Keratinocyte (primary cell): Measurements from ENCODE around the gene GRIA1. TPM values are rescaled to one million over a fixed set of nuclear protein-coding genes. Genes with fewer than 3 reads are reported as not detected.

Experiments
- DNase-seq: peaks from one replicate; pipeline ENCODE4 v3.0.0-alpha.2; 2011; ENCODE audit warnings: low read depth, missing footprints, low spot score
- FAIRE-seq: peaks from 2 replicates; lab custom pipeline; 2011; peaks lifted over from hg19 to GRCh38; lab: Jason Lieb, UNC
- H2AFZ ChIP-seq: 2 replicates; pipeline ENCODE4 v1.6.0; 2012; ENCODE audit warnings: low read length, control low read depth, inconsistent platforms; ENCODE audit not compliant: control insufficient read depth
- H3K27ac ChIP-seq: 2 replicates; pipeline ENCODE4 v1.5.1; 2011; ENCODE audit warnings: low read length; ENCODE audit not compliant: control insufficient read depth, insufficient read depth
- H3K27me3 ChIP-seq: 3 replicates; pipeline ENCODE4 v1.6.0; 2011; ENCODE audit warnings: low read length; ENCODE audit not compliant: control insufficient read depth, insufficient read depth; ENCODE audit errors: extremely low read depth
- H3K36me3 ChIP-seq, 2 experiments: 2 replicates in 1 of 2; 3 replicates in 1 of 2; pipeline ENCODE4 v1.5.1; 2011; ENCODE audit warnings: low read length in 2 of 2, mild to moderate bottlenecking in 1 of 2; ENCODE audit not compliant: control insufficient read depth in 2 of 2, insufficient read depth in 2 of 2; ENCODE audit errors: extremely low read depth in 1 of 2
- H3K4me1 ChIP-seq: 3 replicates; pipeline ENCODE4 v1.5.1; 2011; ENCODE audit warnings: low read length; ENCODE audit not compliant: control insufficient read depth, insufficient read depth; ENCODE audit errors: extremely low read depth
- H3K4me2 ChIP-seq: 3 replicates; pipeline ENCODE4 v1.6.0; 2011; ENCODE audit warnings: low read depth, low read length; ENCODE audit not compliant: control insufficient read depth, insufficient read depth; ENCODE audit errors: extremely low read depth
- H3K4me3 ChIP-seq, 3 experiments: fragments of 200-600 bp in 1 of 3; sonication (generic) in 1 of 3; 2 replicates in 2 of 3; 3 replicates in 1 of 3; pipeline ENCODE4 v1.5.1; 2011 to 2016; ENCODE audit warnings: low read length in 3 of 3, mild to moderate bottlenecking in 3 of 3, control low read depth in 2 of 3, inconsistent platforms in 1 of 3, low read depth in 1 of 3, mixed read lengths in 1 of 3, mixed run types in 1 of 3, moderate library complexity in 1 of 3; ENCODE audit not compliant: control insufficient read depth in 2 of 3, insufficient read depth in 2 of 3; ENCODE audit errors: extremely low read depth in 1 of 3
- H3K79me2 ChIP-seq: 2 replicates; pipeline ENCODE4 v1.6.0; 2012; ENCODE audit warnings: low read length; ENCODE audit not compliant: control insufficient read depth, insufficient read depth
- H3K9ac ChIP-seq: 3 replicates; pipeline ENCODE4 v1.6.0; 2011; ENCODE audit warnings: low read length; ENCODE audit not compliant: control insufficient read depth, insufficient read depth; ENCODE audit errors: extremely low read depth
- H3K9me1 ChIP-seq: 3 replicates; pipeline ENCODE4 v1.6.0; 2011; ENCODE audit warnings: low read length; ENCODE audit not compliant: control insufficient read depth, insufficient read depth; ENCODE audit errors: extremely low read depth
- H3K9me3 ChIP-seq: 2 replicates; pipeline ENCODE4 v1.5.1; 2012; ENCODE audit warnings: low read depth, low read length; ENCODE audit not compliant: control insufficient read depth
- H4K20me1 ChIP-seq: 3 replicates; pipeline ENCODE4 v1.6.0; 2011; ENCODE audit warnings: low read length; ENCODE audit not compliant: control insufficient read depth, insufficient read depth; ENCODE audit errors: extremely low read depth
- CTCF ChIP-seq, 3 experiments: IDR thresholded peaks in 1 of 3; conservative IDR thresholded peaks in 1 of 3; optimal IDR thresholded peaks in 1 of 3; 2 replicates in 2 of 3; 3 replicates in 1 of 3; pipeline versions ENCODE3 to v1.5.1; 2011; ENCODE audit warnings: low read length in 3 of 3, mild to moderate bottlenecking in 3 of 3, moderate library complexity in 2 of 3, control low read depth in 1 of 3, inconsistent platforms in 1 of 3; ENCODE audit not compliant: insufficient read depth in 2 of 3; ENCODE audit errors: extremely low read depth in 1 of 3
- EZH2 ChIP-seq: IDR thresholded peaks from one replicate; pipeline ENCODE4 v1.6.1; 2012; ENCODE audit warnings: inconsistent platforms, mild to moderate bottlenecking, low read length, moderate library complexity
- dilution Hi-C: fragments of 300-500 bp; cut with MboI; formaldehyde crosslinking; loops from one replicate; pipeline ENCODE4 v1.7.0; 2020; ENCODE audit warnings: low sequenced_read_pairs; ENCODE audit not compliant: extremely low pct_ligation_motif_present
- polyA plus RNA-seq, 5 experiments: library from polyadenylated mRNA; depleted of rRNA in 3 of 5; stranded (reverse) in 3 of 5; stranded (forward) in 1 of 5; unstranded in 1 of 5; fragments of >200 nt; gene quantifications; 1 replicate in 1 of 5; 2 replicates in 3 of 5; 3 replicates in 1 of 5; pipeline versions ENCODE4 v1.2.1 to v1.2.3, GENCODE V29; 2011 to 2012; ENCODE audit warnings: missing spikeins in 2 of 5, low read depth in 1 of 5, low replicate concordance in 1 of 5

GRIA1 gene
- polyA plus RNA-seq, 1 donor (not counting 4 experiments of a cell fraction or from before 2014, with no cell fraction given), result not detected

- Histone ChIP-seq H3K36me3 (no peaks in the 10 kb centered on the region), H3K9me3 (no peaks in the 10 kb centered on the region), H3K4me3 (no peak overlapping the region), H3K9me1 (no peaks in the 10 kb centered on the region), H4K20me1 (no peaks in the 10 kb centered on the region), H3K9ac (no peak overlapping the region), H3K4me1 (peaks cover 3% of the 10 kb centered on the region), H3K4me2 (no peak overlapping the region), H3K27ac (no peak overlapping the region), H3K27me3 (no peaks in the 10 kb centered on the region), H2AFZ (no peak overlapping the region), H3K79me2 (no peaks in the 10 kb centered on the region)
- DNase-seq (no peak), FAIRE-seq (no peak)
- no peak for TF ChIP-seq EZH2
- dilution Hi-C loops, result no loop called here
These were observed 181.3 kb downstream of the GRIA1 start for GRCh38 chr5:153671653-153672346.

GRCh38 chr5:153672347-153673090, 182.0 kb downstream of the GRIA1 start:
- dilution Hi-C loops, result no loop called here

More at GRCh38 chr5:153672347-153673090, 182.0 kb downstream of the GRIA1 start:
- Histone ChIP-seq H3K4me1 (peaks cover 3% of the 10 kb centered on the region), H3K79me2 (no peaks in the 10 kb centered on the region), H3K27ac (no peak overlapping the region), H2AFZ (no peak overlapping the region), H3K9ac (no peak overlapping the region), H3K4me3 (no peak overlapping the region), H3K9me3 (no peaks in the 10 kb centered on the region), H3K27me3 (no peaks in the 10 kb centered on the region), H3K9me1 (no peaks in the 10 kb centered on the region), H3K4me2 (no peak overlapping the region), H4K20me1 (no peaks in the 10 kb centered on the region), H3K36me3 (no peaks in the 10 kb centered on the region)
- TF ChIP-seq CTCF (optimal IDR thresholded peaks at IDR 0.05 in 1 of 3, IDR thresholded peaks at IDR 0.05 in 1 of 3, conservative IDR thresholded peaks at IDR 0.05 in 1 of 3; ENCODE audit: extremely low read depth in 1 of 3, insufficient read depth in 2 of 3, low read length in 3 of 3) (no peak), EZH2 (no peak)
- FAIRE-seq (no peak), DNase-seq (no peak)
